HG03280 (cell line): ENCODE measurements around the gene HDAC10.

Experiments
- ATAC-seq: cut with Tn5 transposase; IDR thresholded peaks from one replicate; pipeline ENCODE4 v1.9.1; 2021; ENCODE audit warnings: mild to moderate bottlenecking, moderate library complexity; ENCODE audit not compliant: unreplicated experiment

Gene HDAC10

DNA sequence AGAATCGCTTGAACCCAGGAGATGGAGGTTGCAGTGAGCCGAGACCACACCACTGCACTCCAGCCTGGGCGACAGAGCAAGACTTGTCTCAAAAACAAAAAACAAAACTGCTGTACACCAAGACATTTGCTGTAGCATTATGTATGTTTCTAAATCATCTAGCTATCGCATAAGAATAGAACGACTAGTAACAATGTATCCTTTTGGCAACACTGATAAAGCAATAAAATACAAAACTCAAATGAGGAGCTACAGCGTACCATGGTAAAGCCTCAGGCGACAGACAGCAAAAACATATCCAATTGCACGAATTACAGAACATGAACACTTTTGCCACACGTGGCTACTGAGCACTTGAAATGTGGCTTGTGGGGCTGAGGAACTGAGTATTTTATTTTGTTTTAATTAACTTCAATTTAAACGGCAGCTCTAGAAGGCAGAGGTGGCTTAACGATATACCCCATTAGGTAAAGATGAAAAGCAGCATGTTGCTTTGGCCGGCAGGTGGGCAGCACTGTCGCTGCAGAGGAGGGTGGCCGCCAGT lies 8.6 kb downstream of the HDAC10 start:
- no peak for ATAC-seq

DNA sequence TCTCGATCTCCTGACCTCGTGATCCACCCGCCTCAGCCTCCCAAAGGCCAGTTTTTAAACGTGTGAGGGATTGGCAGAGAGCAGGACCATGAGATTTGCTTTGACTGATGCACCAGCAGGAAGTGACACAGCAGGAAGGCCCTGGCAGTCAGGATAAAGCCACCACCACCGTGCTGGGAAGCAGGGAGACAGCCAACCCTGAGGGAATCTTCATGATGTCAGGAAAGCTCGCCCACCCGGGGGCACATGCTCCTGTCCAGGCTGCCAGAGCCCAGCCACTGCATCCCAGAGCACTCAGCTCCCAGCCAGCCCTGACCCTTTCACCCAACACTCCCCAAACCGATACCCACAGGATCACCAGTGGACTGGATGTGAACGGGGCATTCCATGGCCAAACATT lies 12.3 kb downstream of the HDAC10 start:
- ATAC-seq, result no peak

DNA sequence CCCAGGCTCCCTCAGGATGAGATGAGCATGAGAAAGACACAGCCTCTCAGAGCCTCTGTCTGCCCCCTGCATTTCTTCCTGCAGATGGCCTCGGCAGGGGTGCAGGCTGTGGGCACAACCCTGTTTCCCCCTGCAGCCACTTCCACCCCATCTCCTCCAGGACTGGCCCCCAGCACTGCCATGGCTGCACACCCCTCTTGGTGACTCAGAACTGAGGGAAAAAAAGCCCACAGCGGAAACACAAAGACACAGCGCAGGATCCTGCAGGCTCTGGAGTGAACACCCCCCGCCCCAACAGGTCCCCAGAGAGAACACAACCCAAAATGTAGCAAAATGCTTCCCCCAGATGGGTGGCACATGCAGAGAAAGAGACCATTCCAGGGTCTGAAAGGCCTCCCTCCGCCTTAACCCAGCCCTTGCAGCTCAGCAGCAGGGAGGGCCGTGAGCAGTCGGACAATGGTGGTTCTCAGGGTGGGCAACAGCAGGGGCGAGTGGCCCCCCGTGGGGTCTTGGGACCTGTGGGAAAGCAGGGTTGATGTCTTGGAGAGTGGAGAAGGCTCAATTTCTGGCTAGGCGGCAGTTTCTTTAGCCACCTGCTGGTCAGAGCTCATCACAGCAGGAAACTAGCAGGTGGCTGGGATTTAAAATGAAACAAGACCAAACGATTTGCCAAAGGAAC lies 14.2 kb downstream of the HDAC10 start:
- no peak for ATAC-seq

DNA sequence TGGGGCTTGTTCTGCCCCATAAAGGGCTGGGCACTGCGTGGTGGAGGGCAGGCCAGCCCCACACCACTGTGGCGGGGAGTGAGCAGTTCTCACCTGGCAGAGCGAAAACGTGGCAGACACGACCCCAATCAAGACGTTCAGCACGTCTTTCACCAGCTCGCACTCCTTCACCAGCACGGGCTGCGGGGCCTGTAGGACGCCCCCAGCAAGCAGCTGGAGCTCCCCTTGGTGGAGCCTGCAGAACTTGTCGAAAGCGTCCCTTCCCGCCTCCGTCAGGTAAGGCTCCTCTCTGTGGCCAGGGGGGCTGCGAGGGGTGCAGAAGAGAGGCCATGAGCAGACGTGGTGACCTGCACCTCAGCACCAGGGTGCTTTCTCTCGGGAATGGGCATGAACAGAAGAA lies 17.8 kb downstream of the HDAC10 start:
- ATAC-seq, result no peak

DNA sequence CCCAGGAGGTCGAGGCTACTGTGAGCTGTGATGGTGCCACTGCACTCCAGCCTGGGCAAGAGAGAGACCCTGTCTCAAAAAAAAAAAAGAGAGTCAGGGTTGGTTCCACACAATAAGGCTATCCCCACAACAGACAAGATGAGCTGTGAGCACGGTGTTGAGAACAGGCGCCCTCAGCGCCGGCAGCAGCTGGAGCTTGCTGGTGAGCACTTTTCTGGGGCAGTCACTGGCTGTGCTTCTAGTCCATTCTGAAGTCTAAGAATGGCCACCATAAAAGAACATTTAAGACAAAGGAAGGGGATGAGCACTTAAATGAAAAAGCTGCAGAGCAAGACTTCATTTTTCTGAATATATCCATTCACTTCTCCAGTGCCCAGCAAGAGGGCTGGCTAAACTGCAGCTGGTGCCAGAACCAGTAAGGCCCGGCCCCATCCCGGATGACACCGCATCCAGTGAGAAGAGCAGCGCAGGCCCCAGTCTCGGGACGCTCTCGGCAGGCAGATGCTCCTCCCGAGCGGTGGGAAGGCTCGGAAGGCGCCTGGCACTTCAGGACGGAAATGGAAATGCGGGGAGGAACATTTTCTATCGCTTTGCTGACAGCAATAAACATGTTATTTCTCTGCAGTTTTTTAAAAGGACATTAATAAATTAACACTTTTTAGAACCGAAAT lies 18.4 kb downstream of the HDAC10 start:
- ATAC-seq, result no peak

DNA sequence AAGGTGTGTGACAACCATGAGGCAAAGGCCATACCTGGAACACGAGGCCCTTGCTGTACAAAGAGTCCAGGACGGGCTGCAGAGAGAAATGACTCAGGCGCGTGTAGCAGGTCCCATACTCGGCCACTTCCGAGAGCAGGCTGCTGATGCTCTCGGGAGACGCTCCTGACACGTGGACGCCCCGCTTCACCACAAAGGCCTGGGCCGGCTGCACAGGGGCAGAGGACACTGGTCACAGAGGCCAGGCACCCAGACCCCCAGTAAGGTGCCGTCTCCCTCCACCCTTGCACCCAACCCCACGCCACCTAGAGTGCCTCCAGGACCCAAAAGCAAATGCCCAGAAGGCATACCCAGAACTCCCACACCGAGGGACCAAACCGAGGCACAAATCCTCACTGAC lies 21.7 kb downstream of the HDAC10 start:
- ATAC-seq, result no peak

DNA sequence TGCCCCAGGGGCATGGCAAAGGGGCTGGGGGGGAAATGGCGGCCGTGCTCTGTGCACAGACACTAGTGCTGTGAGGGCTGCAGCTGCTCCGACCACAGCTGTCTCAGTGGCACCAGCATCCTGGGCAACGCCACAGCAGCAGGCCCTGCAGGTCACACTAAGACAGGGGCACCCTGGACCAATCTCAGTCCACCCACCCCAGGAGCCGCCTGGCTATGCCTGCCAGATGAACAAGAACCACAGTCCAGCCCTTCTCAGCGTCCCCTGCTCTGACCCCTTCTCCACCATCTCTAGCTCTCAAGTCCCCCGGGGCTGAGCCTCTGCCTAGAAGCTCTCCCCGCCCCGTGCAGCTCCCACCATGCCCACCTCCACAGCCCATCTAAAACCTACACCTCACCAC lies 22.7 kb downstream of the HDAC10 start:
- ATAC-seq, result no peak

DNA sequence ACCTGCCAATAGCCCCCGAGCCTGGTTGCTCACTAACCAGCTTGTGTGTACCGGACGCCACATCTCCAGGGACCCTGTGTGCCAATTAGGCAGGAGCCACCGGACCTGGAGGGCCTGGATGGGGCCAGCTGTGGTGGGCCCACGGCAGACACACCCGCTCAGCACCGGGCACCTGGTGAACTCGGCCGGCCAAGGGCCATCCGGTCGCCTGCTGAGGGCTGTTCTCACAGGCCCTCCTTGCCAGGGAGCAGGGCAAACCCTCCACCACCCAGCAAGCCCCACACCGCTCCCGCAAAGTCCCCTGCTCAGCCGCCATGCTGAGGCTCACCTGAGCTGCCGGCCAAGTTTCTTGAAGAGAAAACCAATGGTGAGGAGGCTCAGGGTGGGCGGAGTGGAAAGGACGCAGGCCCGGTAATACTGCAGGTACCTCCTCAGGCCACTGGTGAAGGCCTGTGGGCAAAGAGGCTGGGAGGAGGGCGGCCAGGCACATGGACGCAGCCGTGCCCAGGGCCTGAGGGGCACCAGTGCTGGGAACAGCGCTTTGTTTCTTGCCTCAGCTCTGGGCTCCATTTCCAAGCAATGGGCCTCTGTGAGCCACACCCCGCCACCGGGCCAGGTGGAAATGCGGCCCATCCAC lies 23.4 kb downstream of the HDAC10 start:
- ATAC-seq, result no peak

DNA sequence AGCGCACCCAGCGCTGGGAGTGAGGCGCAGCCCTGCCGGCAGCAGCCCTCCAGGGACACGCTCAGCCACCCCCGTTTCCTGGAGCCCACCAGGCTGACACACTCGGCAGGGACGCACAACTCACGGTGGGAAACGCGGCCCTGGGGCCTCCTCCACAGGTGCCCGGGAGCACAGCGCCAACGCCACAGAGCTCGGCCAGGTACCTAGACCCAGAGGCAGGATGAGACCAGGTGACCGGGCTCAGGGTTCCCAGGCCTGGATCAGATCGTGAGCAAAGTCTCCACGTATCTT lies 24.2 kb downstream of the HDAC10 start:
- no peak for ATAC-seq

DNA sequence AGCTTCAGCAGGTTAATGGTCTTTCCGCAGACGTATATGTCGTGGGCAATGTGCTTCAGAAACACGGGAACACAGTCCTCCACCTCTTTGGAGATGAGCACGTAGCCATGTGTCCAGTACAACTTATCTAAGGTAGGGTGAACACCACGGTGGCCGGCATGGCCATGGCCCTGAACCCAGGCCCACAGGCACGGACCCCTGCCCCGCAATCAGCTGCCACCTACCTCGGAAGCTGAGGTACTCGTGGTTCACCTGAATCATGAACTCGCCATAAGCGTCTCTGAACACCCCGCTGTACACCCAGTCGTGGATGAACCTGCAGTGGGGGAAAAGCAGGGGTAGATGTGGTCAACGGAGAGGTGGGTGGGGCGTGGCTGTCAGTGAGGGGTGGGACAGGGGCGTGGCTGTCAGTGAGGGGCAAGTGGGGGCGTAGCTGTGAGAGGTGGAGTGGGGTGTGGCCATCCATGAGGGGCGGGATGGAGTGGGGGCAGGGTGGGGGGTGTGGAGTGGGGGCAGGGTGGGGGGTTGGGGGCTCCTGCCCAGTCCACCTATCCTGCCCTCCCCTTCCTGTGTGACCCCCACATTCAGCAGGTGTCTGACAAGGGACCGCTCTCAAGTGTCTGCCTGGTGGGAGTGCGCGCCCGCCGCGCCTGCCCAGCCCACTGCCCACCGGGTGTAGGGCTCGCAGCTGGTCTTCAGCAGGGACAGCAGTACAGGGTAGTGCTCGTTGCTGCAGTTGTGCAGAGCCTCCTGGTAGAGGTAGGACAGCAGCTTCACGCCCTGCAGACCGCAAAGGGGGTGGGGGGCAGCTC lies 24.8 kb downstream of the HDAC10 start:
- no peak for ATAC-seq

DNA sequence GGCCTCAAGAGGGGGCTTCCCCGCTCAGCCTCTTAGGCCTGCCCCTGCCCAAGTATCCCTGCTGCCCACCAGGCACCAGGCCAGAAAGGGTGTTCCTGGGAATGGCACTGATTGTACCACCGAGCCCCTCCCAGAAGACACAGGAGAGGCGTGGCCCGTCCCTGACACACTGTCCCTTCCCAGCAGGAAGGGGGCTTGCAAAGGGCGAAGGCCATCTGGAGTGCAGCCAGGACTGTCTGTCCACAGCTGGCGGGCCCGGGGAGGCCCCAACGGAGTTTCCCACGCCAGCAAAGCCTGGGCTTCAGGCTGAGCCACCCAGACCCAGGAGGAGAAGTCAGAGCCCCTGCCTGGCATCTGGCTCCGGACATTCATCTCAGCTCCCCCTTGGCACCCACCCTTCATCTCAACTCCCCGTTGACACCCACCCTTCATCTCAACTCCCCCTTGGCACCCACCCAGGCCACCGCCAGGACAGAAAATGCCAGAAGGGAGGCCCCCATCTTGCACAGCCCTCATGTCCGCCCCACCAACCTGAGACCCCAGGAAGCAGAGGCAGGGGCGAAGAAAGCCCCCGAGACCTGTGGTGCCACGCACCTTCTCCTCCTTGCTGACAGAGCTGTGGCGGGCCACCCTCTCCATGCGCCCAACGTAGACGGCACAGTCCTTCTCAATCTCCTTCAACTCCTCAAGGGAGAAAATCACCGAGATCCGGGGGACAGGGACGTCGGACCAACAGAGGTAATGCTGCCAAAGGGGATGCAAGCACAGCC lies 25.7 kb downstream of the HDAC10 start:
- ATAC-seq, result no peak

DNA sequence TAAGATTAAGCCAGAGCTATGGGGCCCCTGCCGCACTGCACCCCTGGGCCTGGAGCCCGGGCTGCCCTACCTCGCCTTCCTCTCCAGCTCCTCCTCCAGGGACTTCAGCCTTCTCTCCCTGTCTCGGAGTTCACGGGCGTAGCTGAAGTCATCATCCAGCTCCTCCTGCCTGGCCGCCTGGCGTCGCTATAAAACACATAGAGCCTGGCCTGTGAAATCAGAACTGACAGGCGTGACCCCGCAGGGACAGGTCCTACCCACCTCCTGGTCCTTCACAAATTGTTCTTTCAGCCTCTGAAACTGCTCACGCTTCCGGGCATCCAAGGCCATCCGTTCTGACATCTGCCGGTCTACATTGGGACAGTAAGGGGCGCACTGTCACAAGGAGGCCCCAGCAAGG lies 27.0 kb downstream of the HDAC10 start:
- no peak for ATAC-seq

DNA sequence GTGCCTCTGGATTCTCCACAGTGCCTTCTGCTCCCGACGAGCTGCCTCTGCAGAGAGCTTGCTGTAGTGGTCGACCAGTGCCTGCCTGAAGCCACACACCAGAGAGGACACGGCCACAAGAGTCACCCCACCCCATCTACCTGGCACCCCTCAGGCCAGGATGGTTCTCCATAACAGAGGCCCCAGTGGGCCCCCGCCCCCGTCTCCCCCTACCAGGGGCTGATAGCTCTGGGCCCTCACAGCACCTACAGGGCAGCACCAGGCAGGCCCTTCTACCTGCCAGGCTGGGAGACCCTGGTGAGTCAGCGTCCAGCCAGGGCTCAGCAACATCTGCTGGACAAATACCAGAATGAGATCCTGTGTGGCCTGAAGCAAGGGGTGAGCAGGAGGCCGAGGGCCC lies 28.6 kb downstream of the HDAC10 start:
- no peak for ATAC-seq

DNA sequence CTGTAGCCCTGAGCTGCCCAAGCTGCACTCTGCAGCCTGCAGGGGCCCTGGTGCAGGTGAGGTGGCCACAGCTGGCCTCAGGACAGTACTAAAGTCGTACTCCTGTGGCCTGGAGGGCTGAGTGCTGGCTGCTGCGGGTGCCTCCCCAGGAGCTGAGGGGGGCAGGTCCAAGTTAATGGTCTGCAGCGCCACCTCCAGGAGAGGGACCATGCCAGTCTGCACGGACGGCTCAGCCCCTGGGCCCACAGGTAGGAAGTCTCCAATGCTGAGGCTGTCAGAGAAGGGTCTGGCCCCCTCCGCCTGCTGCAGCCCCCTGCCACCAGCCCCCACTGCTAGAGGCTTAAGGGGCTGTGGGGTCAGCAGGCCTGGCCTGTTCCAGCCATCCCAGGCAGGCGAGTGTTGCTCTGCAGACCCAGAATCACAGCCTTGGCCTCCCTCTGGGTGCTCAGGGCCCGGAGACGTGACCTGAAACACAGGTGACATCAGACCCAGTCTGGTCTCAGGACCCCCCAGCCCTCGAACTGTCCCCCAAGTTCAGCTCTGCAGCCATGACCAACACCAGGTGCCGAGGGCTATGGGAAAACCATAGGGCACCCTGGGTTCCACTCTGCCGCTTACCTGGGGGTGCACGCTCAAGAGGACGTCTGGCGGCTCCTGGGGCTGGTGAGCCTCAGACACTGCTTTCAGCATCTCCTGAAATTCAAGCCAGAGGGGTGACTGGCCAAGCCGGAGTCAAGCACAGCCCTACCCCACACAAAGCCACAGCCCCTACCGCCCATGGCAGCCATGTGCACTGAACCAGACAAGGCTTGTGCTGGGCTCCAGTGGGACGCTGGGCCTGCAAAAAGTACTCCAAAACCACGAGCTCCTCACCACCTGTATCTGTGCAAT lies 29.4 kb downstream of the HDAC10 start:
- no peak for ATAC-seq

DNA sequence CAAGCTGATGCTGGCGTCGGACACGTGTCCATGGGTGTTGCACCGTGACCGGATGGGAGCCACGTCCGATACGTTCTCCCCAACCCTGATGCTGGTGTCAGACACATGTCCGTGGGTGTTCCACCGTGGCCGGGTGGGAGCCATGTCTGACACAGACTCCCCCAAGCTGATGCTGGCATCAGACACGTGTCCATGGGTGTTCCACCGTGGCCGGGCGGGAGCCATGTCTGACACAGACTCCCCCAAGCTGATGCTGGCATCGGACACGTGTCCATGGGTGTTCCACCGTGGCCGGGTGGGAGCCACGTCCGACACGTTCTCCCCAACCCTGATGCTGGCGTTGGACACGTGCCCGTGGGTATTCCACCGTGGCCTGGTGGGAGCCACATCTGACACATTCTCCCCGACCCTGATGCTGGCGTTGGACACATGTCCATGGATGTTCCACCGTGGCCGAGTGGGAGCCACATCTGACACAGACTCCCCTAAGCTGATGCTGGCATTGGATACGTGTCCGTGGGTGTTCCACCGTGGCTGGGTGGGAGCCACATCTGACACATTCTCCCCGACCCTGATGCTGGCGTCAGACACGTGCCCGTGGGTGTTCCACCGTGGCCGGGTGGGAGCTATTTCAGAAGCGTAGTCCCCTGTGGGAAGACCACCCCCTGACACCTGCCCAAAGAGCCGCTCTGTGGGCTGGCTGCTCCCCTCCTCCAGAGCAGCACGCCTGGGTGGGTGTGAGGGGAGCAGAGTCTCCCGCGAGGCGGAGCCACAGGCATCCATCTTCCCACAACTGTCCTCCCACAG lies 30.3 kb downstream of the HDAC10 start:
- ATAC-seq, result no peak

DNA sequence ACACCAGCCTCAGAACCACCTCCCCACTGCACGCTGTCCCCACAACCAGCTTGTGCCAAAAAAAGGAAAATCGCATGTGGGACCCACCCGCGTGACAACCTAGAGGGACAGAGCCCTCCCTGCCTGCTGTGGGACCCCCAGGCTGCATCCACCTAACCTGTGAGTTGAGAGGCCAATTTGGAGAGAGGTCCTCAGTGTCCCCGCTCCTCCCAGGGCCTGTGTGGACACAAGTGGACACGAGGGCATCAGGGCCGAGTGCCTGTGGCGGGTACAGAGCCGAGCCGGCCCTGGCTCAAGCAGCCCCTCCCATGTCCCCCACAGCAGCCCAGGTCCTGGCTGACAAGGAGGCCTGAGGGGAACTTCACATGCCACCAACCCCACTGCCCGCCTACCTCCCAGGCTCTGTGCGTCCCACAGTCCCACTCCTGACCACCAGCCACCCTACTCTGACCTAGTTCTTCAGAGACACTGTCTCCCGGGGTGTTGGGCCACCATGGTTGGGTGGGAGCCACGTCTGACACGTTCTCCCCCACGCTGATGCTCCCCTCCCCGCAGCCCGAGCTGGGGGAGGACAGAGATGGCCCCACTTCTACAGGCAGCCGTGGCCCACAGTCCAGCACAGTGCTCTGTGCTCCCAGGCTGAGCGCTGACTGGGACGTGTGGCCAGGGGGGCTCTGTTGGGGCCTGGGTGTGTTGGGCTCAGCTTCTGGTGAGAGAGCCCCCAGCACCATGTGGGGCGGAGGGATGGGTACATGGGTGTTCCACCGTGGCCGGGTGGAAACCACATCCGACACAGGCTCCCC lies 31.1 kb downstream of the HDAC10 start:
- no peak for ATAC-seq

DNA sequence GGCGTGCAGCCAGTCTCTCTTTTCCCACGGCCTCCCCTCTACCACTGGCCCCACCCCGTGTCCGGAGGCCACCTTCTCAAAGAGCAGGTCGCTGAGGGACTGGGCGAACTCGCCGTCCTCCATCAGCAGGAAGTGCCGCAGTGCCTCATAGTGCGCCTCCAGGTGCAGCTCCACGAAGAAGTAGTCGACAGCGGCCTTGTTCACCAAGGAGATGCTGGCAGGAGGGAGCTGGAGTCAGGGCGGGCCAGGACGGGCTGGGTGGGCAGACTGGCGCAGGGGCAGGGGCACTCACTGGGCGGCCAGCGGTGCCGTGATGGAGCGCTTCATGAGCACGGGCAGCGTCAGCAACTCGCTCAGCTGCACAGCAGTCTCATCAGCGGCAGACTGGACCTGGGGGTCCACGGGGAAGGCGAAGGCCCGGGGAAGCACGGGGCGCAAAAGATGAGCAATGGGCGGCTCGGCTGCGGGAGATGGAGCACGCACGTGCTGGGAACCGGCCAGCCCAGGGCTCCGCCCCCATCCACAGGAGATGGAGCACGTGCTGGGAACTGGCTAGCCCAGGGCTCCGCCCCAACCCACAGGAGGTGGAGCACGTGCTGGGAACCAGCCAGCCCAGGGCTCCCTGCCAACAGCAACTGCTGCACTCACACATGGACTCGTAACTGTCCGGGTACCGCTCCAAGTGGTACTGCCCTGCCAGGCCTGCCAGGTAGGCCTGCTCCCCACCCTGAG lies 31.9 kb downstream of the HDAC10 start:
- ATAC-seq, result no peak
